HEK293T (cell line): Measurements from ENCODE around the gene LGALS7.

Experiments
- CTCF ChIA-PET: fragments of 350-600 bp; formaldehyde crosslinking; extraction: SDS; loops from one replicate; lab custom pipeline; 2021; ENCODE audit warnings: antibody characterized with exemption, inconsistent platforms; lab: Yijun Ruan, JAX
- POLR2A ChIA-PET: fragments of 350-600 bp; formaldehyde crosslinking; extraction: SDS; loops from one replicate; lab custom pipeline; 2020; ENCODE audit warnings: antibody characterized with exemption, inconsistent platforms; lab: Yijun Ruan, JAX
- DNase-seq: peaks from one replicate; pipeline ENCODE4 v3.0.0; 2012; ENCODE audit warnings: mixed read lengths; ENCODE audit errors: extremely low spot score
- ARNT ChIP-seq: fragments of 450-650 bp; IDR thresholded peaks from 2 replicates; pipeline ENCODE4 v1.6.1; 2017; ENCODE audit warnings: mild to moderate bottlenecking
- BHLHE40 ChIP-seq: fragments of 450-650 bp; IDR thresholded peaks from 2 replicates; pipeline ENCODE4 v1.6.1; 2016; ENCODE audit warnings: mild to moderate bottlenecking, moderate library complexity, borderline replicate concordance
- CTBP1 ChIP-seq: fragments of 450-650 bp; IDR thresholded peaks from 2 replicates; pipeline ENCODE4 v1.6.1; 2016; ENCODE audit warnings: borderline replicate concordance
- ELF4 ChIP-seq: fragments of 450-650 bp; IDR thresholded peaks from 2 replicates; pipeline ENCODE4 v1.6.1; 2017; ENCODE audit warnings: antibody characterized with exemption
- FOXA1 ChIP-seq: fragments of 450-650 bp; IDR thresholded peaks from 2 replicates; pipeline ENCODE4 v1.6.1; 2016; ENCODE audit warnings: mild to moderate bottlenecking
- FOXK2 ChIP-seq: fragments of 450-650 bp; IDR thresholded peaks from 2 replicates; pipeline ENCODE4 v1.6.1; 2016; ENCODE audit warnings: mild to moderate bottlenecking
- FOXM1 ChIP-seq: fragments of 450-650 bp; IDR thresholded peaks from 2 replicates; pipeline ENCODE4 v1.6.1; 2017; ENCODE audit warnings: mild to moderate bottlenecking, borderline replicate concordance
- HDGF ChIP-seq: fragments of 450-650 bp; IDR thresholded peaks from 2 replicates; pipeline ENCODE4 v1.6.1; 2017; ENCODE audit warnings: antibody characterized with exemption, borderline replicate concordance
- L3MBTL2 ChIP-seq: fragments of 450-650 bp; conservative IDR thresholded peaks from 2 replicates; pipeline ENCODE4 v1.6.1; 2016; ENCODE audit warnings: mild to moderate bottlenecking
- LEF1 ChIP-seq: fragments of 450-650 bp; IDR thresholded peaks from 2 replicates; pipeline ENCODE4 v1.6.1; 2017; ENCODE audit warnings: mild to moderate bottlenecking, borderline replicate concordance
- NFRKB ChIP-seq: fragments of 450-650 bp; IDR thresholded peaks from 2 replicates; pipeline ENCODE4 v1.6.1; 2016; ENCODE audit warnings: mild to moderate bottlenecking, moderate library complexity
- PKNOX1 ChIP-seq: fragments of 450-650 bp; IDR thresholded peaks from 2 replicates; pipeline ENCODE4 v1.6.1; 2016
- SP1 ChIP-seq: fragments of 450-650 bp; IDR thresholded peaks from 2 replicates; pipeline ENCODE4 v1.6.1; 2017
- SUZ12 ChIP-seq: fragments of 450-650 bp; IDR thresholded peaks from 2 replicates; pipeline ENCODE4 v1.6.1; 2016; ENCODE audit warnings: mild to moderate bottlenecking
- TARDBP ChIP-seq: fragments of 450-650 bp; IDR thresholded peaks from 2 replicates; pipeline ENCODE4 v1.6.1; 2016
- ZNF384 ChIP-seq: fragments of 450-650 bp; IDR thresholded peaks from 2 replicates; pipeline ENCODE4 v1.6.1; 2016

The LGALS7 gene

GRCh38 chr19:38745316-38745715, 28.0 kb downstream of the LGALS7 start:
- DNase-seq = no peak
- ChIA-PET POLR2A (no interaction called here), CTCF (no interaction called here)
- no peak for TF ChIP-seq NFRKB
- TF ChIP-seq FOXA1 = no peak

GRCh38 chr19:38744874-38745273, 28.4 kb downstream of the LGALS7 start:
- TF ChIP-seq ELF4 (no peak), SP1 (no peak), BHLHE40 (no peak), HDGF (no peak), FOXK2 (no peak), FOXA1 (no peak), SUZ12 (no peak), TARDBP (no peak), PKNOX1 (no peak), L3MBTL2 (no peak), CTBP1 (no peak)
- POLR2A ChIA-PET = no interaction called here
- no peak for DNase-seq
- CTCF ChIA-PET = no interaction called here

GRCh38 chr19:38744298-38744681, 29.0 kb downstream of the LGALS7 start, which contains the start of gene CAPN12:
Gene CAPN12, minus strand, starts transcription at chr19:38744474. Its CDS starts 309 bp downstream, at chr19:38744165.
- POLR2A ChIA-PET = no interaction called here
- DNase-seq = no peak
- TF ChIP-seq NFRKB (no peak), SUZ12 (no peak), SP1 (no peak), FOXA1 (no peak)
- CTCF ChIA-PET = no interaction called here

- CTCF ChIA-PET = no interaction called here
- DNase-seq = no peak
- POLR2A ChIA-PET = no interaction called here
- no peak for TF ChIP-seq L3MBTL2
- TF ChIP-seq SUZ12 = no peak
- no peak for TF ChIP-seq PKNOX1
- no peak for TF ChIP-seq FOXA1
- no peak for TF ChIP-seq FOXM1
- no peak for TF ChIP-seq TARDBP
- TF ChIP-seq ZNF384 = no peak
- no peak for TF ChIP-seq SP1
- TF ChIP-seq CTBP1 = no peak
- no peak for TF ChIP-seq FOXK2
- no peak for TF ChIP-seq LEF1
- TF ChIP-seq BHLHE40 = no peak
- no peak for TF ChIP-seq HDGF
- no peak for TF ChIP-seq ARNT
These were observed 29.7 kb downstream of the LGALS7 start for GRCh38 chr19:38743394-38744297.

GRCh38 chr19:38742906-38743305, 30.4 kb downstream of the LGALS7 start:
- CTCF ChIA-PET = no interaction called here
- no peak for DNase-seq
- no peak for TF ChIP-seq TARDBP
- TF ChIP-seq SUZ12 = no peak
- TF ChIP-seq NFRKB = no peak
- TF ChIP-seq CTBP1 = no peak
- no peak for TF ChIP-seq FOXK2
- no peak for TF ChIP-seq ARNT
- TF ChIP-seq ZNF384 = no peak
- TF ChIP-seq HDGF = no peak
- TF ChIP-seq ELF4 = no peak
- TF ChIP-seq BHLHE40 = no peak
- no peak for TF ChIP-seq PKNOX1
- TF ChIP-seq FOXA1 = no peak
- no peak for TF ChIP-seq SP1
- no peak for TF ChIP-seq LEF1
- TF ChIP-seq FOXM1 = no peak
- no peak for TF ChIP-seq L3MBTL2
- POLR2A ChIA-PET = no interaction called here

- ChIA-PET POLR2A (no interaction called here), CTCF (interaction anchor here (0.7 kb wide), 1 partner anchor 677 kb away, joined by 4 read pairs; no protein-coding TSS in a partner anchor)
- no peak for DNase-seq
- TF ChIP-seq FOXK2 = no peak
- TF ChIP-seq L3MBTL2 = no peak
- TF ChIP-seq SUZ12 = no peak
- no peak for TF ChIP-seq LEF1
- no peak for TF ChIP-seq FOXA1
- no peak for TF ChIP-seq FOXM1
These were observed 31.0 kb downstream of the LGALS7 start for GRCh38 chr19:38742296-38742695.
